Nephron (organoid): ENCODE results near the gene PTCD2.

Experiments
- H3K27ac Mint-ChIP-seq, 3 experiments: 2 replicates each; pipeline ENCODE4 v1.8.0; 2020; ENCODE audit warnings: mixed read lengths in 3 of 3, mild to moderate bottlenecking in 2 of 3, moderate library complexity in 1 of 3
- H3K27me3 Mint-ChIP-seq: 2 replicates; pipeline ENCODE4 v1.8.0; 2021; ENCODE audit warnings: low read depth, mild to moderate bottlenecking, moderate library complexity, mixed read lengths
- H3K36me3 Mint-ChIP-seq: 2 replicates; pipeline ENCODE4 v1.8.0; 2020; ENCODE audit warnings: low read depth, mixed read lengths
- H3K4me1 Mint-ChIP-seq: 2 replicates; pipeline ENCODE4 v1.8.0; 2020; ENCODE audit warnings: mixed read lengths
- H3K4me3 Mint-ChIP-seq, 3 experiments: 2 replicates each; pipeline ENCODE4 v1.8.0; 2020; ENCODE audit warnings: mild to moderate bottlenecking in 3 of 3, mixed read lengths in 3 of 3, moderate library complexity in 2 of 3
- H3K9me3 Mint-ChIP-seq: 2 replicates; pipeline ENCODE4 v1.8.0; 2020; ENCODE audit warnings: mixed read lengths
- CTCF ChIP-seq, 3 experiments: fragments of 200-600 bp; sonication (generic); IDR thresholded peaks; one replicate each; pipeline ENCODE4 v1.5.0; 2021; ENCODE audit warnings: antibody characterized with exemption in 3 of 3; ENCODE audit not compliant: unreplicated experiment in 3 of 3

The PTCD2 gene

GRCh38 chr5:72408127-72408526 is 88.0 kb downstream of the PTCD2 start:
- no peak overlapping the region for H3K27ac Mint-ChIP-seq
- no peak for TF ChIP-seq CTCF (IDR thresholded peaks at IDR 0.05; ENCODE audit: unreplicated experiment in 3 of 3)
- H3K27me3 Mint-ChIP-seq = peaks cover 5% of the 10 kb centered on the region

GRCh38 chr5:72408603-72409002 is 88.4 kb downstream of the PTCD2 start:
- Mint-ChIP-seq H3K4me1 (no peaks in the 10 kb centered on the region), H3K36me3 (no peaks in the 10 kb centered on the region), H3K4me3 (no peak overlapping the region), H3K27ac (no peak overlapping the region), H3K9me3 (peaks cover 8% of the 10 kb centered on the region), H3K27me3 (peaks cover 5% of the 10 kb centered on the region)
- TF ChIP-seq CTCF (IDR thresholded peaks at IDR 0.05; ENCODE audit: unreplicated experiment in 3 of 3) = no peak

More at GRCh38 chr5:72408127-72408526, 88.0 kb downstream of the PTCD2 start:
- Mint-ChIP-seq H3K4me3 (no peak overlapping the region), H3K4me1 (no peaks in the 10 kb centered on the region), H3K36me3 (no peaks in the 10 kb centered on the region), H3K9me3 (peaks cover 8% of the 10 kb centered on the region)

- H3K27ac Mint-ChIP-seq = no peak overlapping the region
- no peaks in the 10 kb centered on the region for H3K4me1 Mint-ChIP-seq
- H3K27me3 Mint-ChIP-seq = no peaks in the 10 kb centered on the region
- peaks cover 2% of the 10 kb centered on the region for H3K9me3 Mint-ChIP-seq
- H3K36me3 Mint-ChIP-seq = no peaks in the 10 kb centered on the region
- no peak overlapping the region for H3K4me3 Mint-ChIP-seq
- TF ChIP-seq CTCF (IDR thresholded peaks at IDR 0.05; ENCODE audit: unreplicated experiment in 3 of 3) = no peak
Measured at GRCh38 chr5:72410688-72411295, 90.6 kb downstream of the PTCD2 start.

GRCh38 chr5:72412283-72413055 is 92.3 kb downstream of the PTCD2 start:
- Mint-ChIP-seq H3K27ac (no peak overlapping the region), H3K4me1 (no peaks in the 10 kb centered on the region), H3K36me3 (no peaks in the 10 kb centered on the region), H3K27me3 (no peaks in the 10 kb centered on the region), H3K9me3 (no peaks in the 10 kb centered on the region), H3K4me3 (no peak overlapping the region)
- TF ChIP-seq CTCF (IDR thresholded peaks at IDR 0.05; ENCODE audit: unreplicated experiment in 3 of 3) = no peak

GRCh38 chr5:72415616-72416325 is 95.6 kb downstream of the PTCD2 start:
- no peak overlapping the region for H3K4me3 Mint-ChIP-seq
- no peak for TF ChIP-seq CTCF (IDR thresholded peaks at IDR 0.05; ENCODE audit: unreplicated experiment in 3 of 3)
- H3K9me3 Mint-ChIP-seq = peaks cover 3% of the 10 kb centered on the region
- no peaks in the 10 kb centered on the region for H3K36me3 Mint-ChIP-seq
- no peaks in the 10 kb centered on the region for H3K4me1 Mint-ChIP-seq
- no peak overlapping the region for H3K27ac Mint-ChIP-seq
- no peaks in the 10 kb centered on the region for H3K27me3 Mint-ChIP-seq
